Measurements from ENCODE around the gene SFXN1. TPM values are rescaled to one million over a fixed set of nuclear protein-coding genes. Genes with fewer than 3 reads are reported as not detected.

Gene SFXN1
- total RNA-seq, 1 donor = 86.8 TPM

GRCh38 chr5:175535796-175536195, 57.4 kb downstream of the SFXN1 start:
- H3K4me3 ChIP-seq (ENCODE audit: low read depth, low read length) = no peak overlapping the region
- TF ChIP-seq CTCF (IDR thresholded peaks at IDR 0.05; ENCODE audit: insufficient read depth, low read depth, low read length) = no peak
- DNase-seq (ENCODE audit: low read depth) = no peak

DNA sequence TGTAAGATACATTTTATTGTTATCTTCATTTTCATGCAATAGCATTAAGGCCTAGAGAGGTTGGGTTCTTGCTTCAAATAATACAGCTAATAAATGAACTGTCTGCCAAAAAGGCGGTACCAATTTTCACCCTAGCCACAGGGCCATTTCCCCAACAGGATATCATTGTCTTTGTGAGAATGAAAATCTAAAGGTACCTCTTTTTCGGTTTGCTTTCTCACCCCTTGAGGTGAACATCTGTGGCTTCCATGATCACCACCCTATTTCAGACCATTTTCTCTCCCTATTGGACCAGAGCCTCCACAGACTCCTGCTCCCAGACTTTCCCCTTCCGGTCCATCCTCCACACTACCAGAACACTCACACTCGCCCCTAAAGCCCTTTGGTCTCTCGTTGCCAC, 60.2 kb downstream of the SFXN1 start:
- no peak for TF ChIP-seq CTCF (IDR thresholded peaks at IDR 0.05; ENCODE audit: insufficient read depth, low read depth, low read length)
- H3K4me3 ChIP-seq (ENCODE audit: low read depth, low read length) = no peak overlapping the region
- DNase-seq (ENCODE audit: low read depth) = no peak

- H3K4me3 ChIP-seq (ENCODE audit: low read depth, low read length) = no peak overlapping the region
- no peak for DNase-seq (ENCODE audit: low read depth)
- TF ChIP-seq CTCF (IDR thresholded peaks at IDR 0.05; ENCODE audit: insufficient read depth, low read depth, low read length) = no peak
These were observed 61.6 kb downstream of the SFXN1 start for GRCh38 chr5:175539936-175540335.

- DNase-seq (ENCODE audit: low read depth) = no peak
- H3K4me3 ChIP-seq (ENCODE audit: low read depth, low read length) = no peak overlapping the region
- no peak for TF ChIP-seq CTCF (IDR thresholded peaks at IDR 0.05; ENCODE audit: insufficient read depth, low read depth, low read length)
These were observed 62.9 kb downstream of the SFXN1 start for GRCh38 chr5:175541264-175541663.

DNA sequence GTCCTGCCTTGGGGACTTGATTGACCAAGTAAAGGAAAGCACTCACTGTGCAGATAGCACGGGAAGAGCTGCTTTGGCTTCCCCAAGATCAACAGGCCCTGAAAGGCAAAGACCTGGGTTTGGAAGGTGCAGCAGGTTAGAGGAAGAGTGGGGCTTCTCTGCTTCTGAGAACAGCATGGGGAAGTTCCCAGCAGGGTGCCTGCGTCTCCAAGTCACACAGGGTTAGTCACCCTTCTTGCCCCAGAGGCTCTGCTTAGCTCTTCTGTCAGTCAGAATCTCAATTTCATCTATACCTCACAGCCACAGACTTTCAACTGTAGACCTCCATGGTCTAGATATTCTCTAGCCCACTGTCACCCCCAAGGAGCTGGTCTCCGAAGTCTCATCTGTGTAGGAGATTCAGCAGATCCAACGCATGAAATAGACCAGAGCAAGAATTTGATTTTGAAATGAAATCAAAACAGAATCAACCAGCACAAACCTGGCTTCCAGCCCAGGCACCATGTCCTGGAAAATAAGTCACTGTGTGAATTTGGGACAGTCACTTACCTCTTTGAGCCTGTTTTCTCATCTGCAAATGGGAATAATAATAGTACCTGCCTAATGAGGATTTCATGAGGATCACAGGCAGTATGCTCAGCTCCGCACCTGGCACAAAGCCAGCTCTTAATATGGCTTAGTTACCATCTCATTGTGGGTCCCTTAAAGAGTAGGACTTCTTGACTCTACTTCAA, 64.0 kb downstream of the SFXN1 start:
- no peak for TF ChIP-seq CTCF (IDR thresholded peaks at IDR 0.05; ENCODE audit: insufficient read depth, low read depth, low read length)
- no peak for DNase-seq (ENCODE audit: low read depth)
- no peak overlapping the region for H3K4me3 ChIP-seq (ENCODE audit: low read depth, low read length)

GRCh38 chr5:175542966-175543235, 64.5 kb downstream of the SFXN1 start:
- TF ChIP-seq CTCF (IDR thresholded peaks at IDR 0.05; ENCODE audit: insufficient read depth, low read depth, low read length) = no peak
- no peak overlapping the region for H3K4me3 ChIP-seq (ENCODE audit: low read depth, low read length)
- no peak for DNase-seq (ENCODE audit: low read depth)

DNA sequence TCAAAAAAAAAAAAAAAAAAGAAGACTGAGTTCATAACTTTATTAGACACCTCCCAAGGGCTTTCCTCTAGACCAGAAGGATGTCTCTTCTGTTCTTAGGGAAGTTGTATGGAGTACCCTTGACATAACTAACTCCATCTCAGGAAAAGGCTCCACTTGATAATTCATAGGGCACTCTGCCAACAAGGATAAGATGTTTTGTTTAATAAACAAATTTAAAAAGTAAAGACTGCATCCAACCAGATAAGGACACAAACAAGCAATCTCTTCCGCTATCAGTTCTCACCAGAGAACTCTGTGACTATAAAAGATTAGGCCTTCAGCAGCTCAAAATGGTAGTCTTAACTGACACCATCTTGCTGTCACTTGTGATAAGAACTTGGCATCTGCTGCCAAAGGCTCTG, 65.8 kb downstream of the SFXN1 start:
- no peak for DNase-seq (ENCODE audit: low read depth)
- no peak for TF ChIP-seq CTCF (IDR thresholded peaks at IDR 0.05; ENCODE audit: insufficient read depth, low read depth, low read length)
- H3K4me3 ChIP-seq (ENCODE audit: low read depth, low read length) = no peak overlapping the region
